ENCODE data around the gene SPATA3.
"Not testable (repeated sequence)": the region's sequence is repeated elsewhere in the genome, so short reads cannot be mapped to it uniquely, and the experiment has no call there.

SPATA3 gene

GRCh38 chr2:230999477-230999876 is 3.6 kb downstream of the SPATA3 start:
- DNase-seq = no peak

GRCh38 chr2:231000211-231000904 is 4.4 kb downstream of the SPATA3 start:
- no peak for DNase-seq

- no peak for DNase-seq
Measured at GRCh38 chr2:231001036-231001435, 5.1 kb downstream of the SPATA3 start.

- DNase-seq = no peak
Measured at GRCh38 chr2:231001921-231002320, 6.0 kb downstream of the SPATA3 start.

- no peak for DNase-seq
Measured at GRCh38 chr2:231002641-231003040, 6.7 kb downstream of the SPATA3 start.

DNA sequence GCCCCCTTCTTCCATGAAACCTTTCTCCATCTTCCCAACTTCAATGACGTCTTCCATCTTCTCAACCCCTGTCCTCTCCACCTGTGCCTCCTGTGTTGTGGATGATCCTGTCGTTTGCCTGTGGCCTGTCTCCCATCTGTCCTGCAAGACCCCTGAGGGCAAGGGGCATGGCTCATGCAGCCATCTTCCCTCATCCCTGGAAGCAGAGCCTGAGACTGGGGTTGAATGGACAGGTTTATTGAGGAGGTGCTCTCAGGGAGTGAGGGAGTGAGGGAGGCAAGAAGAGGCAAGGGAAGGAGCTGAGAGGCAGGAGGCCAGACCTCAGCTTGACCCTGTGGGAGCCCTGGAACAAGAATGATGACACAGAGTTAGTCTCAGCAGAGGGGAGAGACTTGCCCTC is 7.3 kb downstream of the SPATA3 start:
- DNase-seq = no peak

DNA sequence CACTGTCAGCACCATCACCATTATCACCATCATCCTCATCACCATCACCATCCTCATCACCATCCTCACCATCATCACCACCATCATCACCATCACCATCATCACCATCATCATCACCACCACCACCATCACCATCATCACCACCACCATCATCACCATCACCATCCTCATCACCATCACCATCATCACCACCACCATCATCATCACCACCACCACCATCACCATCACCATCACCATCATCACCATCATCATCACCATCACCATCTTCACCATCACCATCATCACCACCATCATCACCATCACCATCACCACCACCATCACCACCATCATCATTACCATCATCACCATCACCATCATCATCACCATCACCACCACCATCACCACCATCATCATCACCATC is 9.0 kb downstream of the SPATA3 start:
- DNase-seq = not testable (repeated sequence)

- no peak for DNase-seq
Measured at GRCh38 chr2:231007286-231008098, 11.6 kb downstream of the SPATA3 start.

- no peak for DNase-seq
Measured at GRCh38 chr2:231008131-231008530, 12.2 kb downstream of the SPATA3 start.

- no peak for DNase-seq
Measured at GRCh38 chr2:231009236-231009919, 13.5 kb downstream of the SPATA3 start.

GRCh38 chr2:231010201-231010730 is 14.3 kb downstream of the SPATA3 start:
- DNase-seq = no peak

- DNase-seq = no peak
Measured at GRCh38 chr2:231011526-231011925, 15.6 kb downstream of the SPATA3 start.

DNA sequence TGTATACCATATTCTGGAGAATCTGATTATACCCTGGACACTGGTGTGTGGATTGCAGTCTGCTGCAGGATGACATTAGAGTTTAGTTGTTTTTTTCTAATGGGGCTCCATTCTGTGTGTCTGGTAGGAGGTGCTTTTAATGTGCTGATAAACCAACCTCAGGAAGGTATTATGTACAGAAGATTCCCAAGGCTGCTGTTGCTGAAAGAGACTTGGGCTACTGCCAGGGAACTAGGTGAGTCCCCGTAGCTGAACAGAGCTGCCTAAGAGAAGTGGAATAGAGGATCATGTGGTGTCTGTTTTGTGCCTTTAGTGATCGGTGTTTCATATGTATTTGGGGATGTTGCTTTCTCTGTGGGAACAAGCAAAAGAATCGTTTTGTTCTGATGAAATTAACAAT is 16.5 kb downstream of the SPATA3 start:
- DNase-seq = no peak

GRCh38 chr2:231013820-231014219 is 17.9 kb downstream of the SPATA3 start:
- DNase-seq = no peak

- no peak for DNase-seq
Measured at GRCh38 chr2:231015478-231015877, 19.6 kb downstream of the SPATA3 start.

DNA sequence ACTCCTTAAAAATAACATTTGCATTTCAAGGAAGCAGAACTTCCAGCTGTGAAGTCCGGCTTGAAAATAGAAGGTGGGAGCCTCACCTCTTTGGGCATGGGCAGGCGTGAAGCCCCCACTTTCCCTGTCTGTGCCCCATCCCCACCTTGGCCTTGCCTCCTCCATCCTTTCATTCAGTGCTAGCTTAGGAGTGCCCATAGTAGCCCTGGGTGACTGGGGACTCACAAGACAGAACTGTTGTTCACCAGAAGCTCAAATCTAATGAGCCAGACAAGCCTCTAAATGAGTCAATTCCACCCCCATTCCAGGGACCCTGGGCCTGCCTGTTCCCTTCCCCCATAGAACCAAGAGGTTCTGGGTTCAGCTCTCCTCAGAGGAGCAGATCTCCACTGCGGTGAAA is 20.0 kb downstream of the SPATA3 start:
- DNase-seq = no peak

- no peak for DNase-seq
Measured at GRCh38 chr2:231016566-231017230, 20.8 kb downstream of the SPATA3 start.

DNA sequence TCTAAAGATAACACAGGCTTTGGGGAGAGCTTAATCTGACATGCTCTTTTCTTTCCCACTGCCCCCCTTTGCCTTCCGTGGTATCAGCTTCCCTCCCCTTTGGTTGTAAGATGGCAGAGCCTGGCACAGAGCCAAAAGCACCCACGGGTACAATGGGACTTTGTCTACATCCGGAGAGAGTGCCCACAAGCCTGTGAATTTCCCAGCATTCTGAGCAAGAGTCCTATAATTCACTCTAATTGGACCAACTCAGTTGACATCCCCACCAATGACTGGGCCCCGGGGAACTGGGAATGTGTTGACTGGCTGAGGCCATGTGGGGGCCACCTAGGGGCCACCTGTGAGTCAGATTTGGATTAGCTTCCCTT is 21.3 kb downstream of the SPATA3 start:
- no peak for DNase-seq

- no peak for DNase-seq
Measured at GRCh38 chr2:231018184-231018583, 22.3 kb downstream of the SPATA3 start.

DNA sequence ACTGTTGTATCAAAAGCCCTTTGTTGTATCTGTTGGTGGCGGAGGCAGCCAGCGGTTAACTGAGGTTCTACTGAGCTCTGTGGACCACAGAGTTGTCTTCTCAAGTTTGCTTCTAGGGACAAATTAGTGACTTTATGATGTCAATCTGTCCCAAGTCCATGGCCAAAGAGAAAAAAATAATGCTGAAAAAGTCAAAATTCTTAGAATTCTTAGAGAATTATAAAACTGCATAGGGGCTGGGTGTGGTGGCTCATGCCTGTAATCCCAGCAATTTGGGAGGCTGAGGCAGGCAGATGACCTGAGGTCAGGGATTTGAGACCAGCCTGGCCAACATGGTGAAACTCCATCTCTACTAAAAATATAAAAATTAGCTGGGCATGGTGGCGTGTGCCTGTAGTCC is 29.1 kb downstream of the SPATA3 start:
- DNase-seq = not testable (repeated sequence)

- DNase-seq = no peak
Measured at GRCh38 chr2:231028889-231029288, 33.0 kb downstream of the SPATA3 start.

GRCh38 chr2:231029563-231029962 is 33.6 kb downstream of the SPATA3 start:
- DNase-seq = no peak

DNA sequence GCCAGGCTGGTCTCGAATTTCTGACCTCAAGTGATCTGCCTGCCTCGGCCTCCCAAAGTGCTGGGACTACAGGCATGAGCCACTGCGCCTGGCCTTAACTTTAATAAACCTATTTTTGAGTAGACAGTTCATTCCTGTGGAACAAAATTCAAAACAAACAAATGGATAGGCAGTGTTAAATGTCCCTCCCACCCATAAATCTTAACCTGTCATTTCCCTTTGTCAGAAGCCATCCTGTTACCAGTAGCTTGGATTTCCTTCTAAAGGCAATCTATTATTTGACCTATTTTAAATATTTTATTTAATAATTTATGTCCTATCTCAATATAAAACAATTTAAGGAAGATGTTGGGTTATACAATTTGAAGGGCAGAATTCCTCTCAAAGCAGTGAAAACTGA is 34.8 kb downstream of the SPATA3 start:
- no peak for DNase-seq
